Mammary epithelial cell (primary cell): ENCODE data around the gene SPCS1.

Source experiments
- EZH2 ChIP-seq: IDR thresholded peaks from 2 replicates; pipeline ENCODE4 v1.6.1; 2012; ENCODE audit warnings: low read length, inconsistent platforms, borderline replicate concordance
- TF ChIP-seq, protein P1 (sequence below), 2 donors: IDR thresholded peaks in 1 of 2; conservative IDR thresholded peaks in 1 of 2; 2 replicates each; pipeline ENCODE4 v1.5.1; 2011 to 2012; ENCODE audit warnings: inconsistent platforms in 2 of 2, low read length in 2 of 2, mild to moderate bottlenecking in 2 of 2, control low read depth in 1 of 2, low read depth in 1 of 2; ENCODE audit not compliant: insufficient read depth in 1 of 2; ENCODE audit errors: extremely low read depth in 1 of 2

GRCh38 chr3:52712291-52713212 is 6.6 kb downstream of the SPCS1 start:
- TF ChIP-seq, protein P1, sequence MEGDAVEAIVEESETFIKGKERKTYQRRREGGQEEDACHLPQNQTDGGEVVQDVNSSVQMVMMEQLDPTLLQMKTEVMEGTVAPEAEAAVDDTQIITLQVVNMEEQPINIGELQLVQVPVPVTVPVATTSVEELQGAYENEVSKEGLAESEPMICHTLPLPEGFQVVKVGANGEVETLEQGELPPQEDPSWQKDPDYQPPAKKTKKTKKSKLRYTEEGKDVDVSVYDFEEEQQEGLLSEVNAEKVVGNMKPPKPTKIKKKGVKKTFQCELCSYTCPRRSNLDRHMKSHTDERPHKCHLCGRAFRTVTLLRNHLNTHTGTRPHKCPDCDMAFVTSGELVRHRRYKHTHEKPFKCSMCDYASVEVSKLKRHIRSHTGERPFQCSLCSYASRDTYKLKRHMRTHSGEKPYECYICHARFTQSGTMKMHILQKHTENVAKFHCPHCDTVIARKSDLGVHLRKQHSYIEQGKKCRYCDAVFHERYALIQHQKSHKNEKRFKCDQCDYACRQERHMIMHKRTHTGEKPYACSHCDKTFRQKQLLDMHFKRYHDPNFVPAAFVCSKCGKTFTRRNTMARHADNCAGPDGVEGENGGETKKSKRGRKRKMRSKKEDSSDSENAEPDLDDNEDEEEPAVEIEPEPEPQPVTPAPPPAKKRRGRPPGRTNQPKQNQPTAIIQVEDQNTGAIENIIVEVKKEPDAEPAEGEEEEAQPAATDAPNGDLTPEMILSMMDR (conservative IDR thresholded peaks at IDR 0.05 in 1 of 2, IDR thresholded peaks at IDR 0.05 in 1 of 2; ENCODE audit: extremely low read depth in 1 of 2, insufficient read depth in 1 of 2, low read depth in 1 of 2, low read length in 2 of 2) = no peak
- TF ChIP-seq EZH2 = no peak
